HG02973 (cell line): ENCODE results near the gene LARP1B.
"Not testable (repeated sequence)": the region's sequence is repeated elsewhere in the genome, so short reads cannot be mapped to it uniquely, and the experiment has no call there.

Experiments
- ATAC-seq: cut with Tn5 transposase; IDR thresholded peaks from one replicate; pipeline ENCODE4 v1.9.1; 2021; ENCODE audit warnings: moderate library complexity; ENCODE audit not compliant: unreplicated experiment

The LARP1B gene

DNA sequence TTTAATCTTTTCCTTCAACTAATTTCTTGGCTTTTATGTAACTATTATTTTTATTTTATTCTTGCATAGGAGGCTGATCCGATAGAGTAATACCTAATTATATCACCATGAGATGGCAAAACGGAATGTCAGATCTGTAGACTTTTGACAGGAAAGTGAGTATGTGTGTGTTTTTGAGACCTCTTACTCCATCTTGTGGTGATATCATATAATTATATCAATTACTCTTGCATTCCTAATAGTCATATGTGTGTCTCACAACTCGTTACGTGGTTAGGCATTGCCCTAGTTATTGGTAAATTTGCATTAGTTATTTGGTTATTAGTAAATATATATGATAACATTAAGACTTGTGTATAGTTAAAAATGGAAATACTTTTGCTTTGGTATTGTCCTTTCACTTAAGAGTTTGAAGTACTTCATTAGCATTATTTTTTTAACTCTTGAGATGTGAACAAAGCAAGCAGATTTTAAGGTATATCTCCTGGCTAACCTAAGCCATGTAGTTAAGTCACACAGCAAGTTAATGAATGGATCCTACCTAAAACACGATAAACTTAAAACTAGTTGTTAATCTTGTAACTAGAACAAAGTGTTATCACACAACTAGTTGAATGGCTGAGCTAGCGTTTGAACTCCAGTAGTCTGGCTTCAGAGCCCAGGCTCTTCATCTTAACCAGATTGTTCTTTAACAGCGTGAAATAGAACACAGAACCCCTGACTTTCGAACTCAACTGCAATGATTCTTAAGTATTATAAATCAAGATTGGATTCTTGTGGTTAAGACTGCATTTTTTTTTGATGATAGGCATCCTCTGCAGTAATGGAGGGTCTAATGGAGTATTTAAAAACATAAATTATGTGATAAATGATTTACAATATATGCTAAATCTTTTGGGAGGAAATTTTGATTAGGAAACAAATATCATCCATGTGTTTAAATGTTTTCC, 159.4 kb downstream of the LARP1B start:
- ATAC-seq: peak; percentile 86

DNA sequence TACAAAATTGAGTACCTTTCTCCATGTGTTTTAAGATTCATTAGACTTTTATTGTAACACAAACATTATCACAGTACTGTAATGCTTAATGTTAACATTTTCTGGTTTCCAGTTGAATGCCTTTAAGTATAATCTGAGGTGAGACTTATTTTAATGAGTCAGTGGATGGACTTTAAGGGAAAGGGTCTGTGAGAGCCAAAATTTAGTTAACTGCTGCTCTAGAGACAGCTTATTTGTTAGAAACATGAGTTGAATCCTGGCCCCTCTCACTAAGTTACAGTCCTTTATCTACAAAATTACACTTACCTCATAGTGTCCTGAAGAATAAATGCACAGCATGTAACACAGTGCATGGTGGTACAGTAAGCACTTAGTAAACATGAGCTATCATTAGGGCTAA, 160.5 kb downstream of the LARP1B start:
- no peak for ATAC-seq

- no peak for ATAC-seq
Observed at GRCh38 chr4:128225148-128225547, 164.0 kb downstream of the LARP1B start.

- no peak for ATAC-seq
Observed at GRCh38 chr4:128227991-128228571, 167.0 kb downstream of the LARP1B start.

GRCh38 chr4:128228845-128229795, 168.0 kb downstream of the LARP1B start:
- ATAC-seq: no peak

GRCh38 chr4:128232719-128233118, 171.6 kb downstream of the LARP1B start:
- no peak for ATAC-seq

GRCh38 chr4:128234836-128235235, 173.7 kb downstream of the LARP1B start:
- ATAC-seq: no peak

- no peak for ATAC-seq
Observed at GRCh38 chr4:128241019-128241418, 179.9 kb downstream of the LARP1B start.

DNA sequence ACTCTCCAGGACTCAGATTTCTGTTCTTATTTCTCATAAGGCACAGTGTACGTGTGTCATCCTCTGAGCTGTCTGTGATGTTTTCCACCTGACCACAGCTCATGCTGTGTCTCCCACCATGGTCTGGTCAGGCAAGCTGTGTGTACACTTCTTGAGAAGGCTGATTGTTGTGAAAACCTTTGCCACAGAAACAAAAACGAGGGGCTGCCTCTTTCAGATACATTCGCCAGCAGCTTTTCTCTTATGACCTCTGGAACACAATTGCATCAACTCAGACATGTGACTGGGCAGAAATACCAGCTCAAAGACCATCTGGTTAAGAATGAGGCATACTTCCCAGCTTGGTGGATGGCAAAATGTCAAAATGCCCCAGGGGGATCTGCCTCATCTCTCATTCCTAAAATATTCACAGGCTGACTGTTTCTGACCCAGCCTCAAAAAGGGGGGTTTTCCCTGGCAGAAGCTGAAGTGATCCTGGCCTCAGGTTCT, 180.4 kb downstream of the LARP1B start:
- ATAC-seq: no peak

GRCh38 chr4:128241981-128242380, 180.9 kb downstream of the LARP1B start:
- no peak for ATAC-seq

DNA sequence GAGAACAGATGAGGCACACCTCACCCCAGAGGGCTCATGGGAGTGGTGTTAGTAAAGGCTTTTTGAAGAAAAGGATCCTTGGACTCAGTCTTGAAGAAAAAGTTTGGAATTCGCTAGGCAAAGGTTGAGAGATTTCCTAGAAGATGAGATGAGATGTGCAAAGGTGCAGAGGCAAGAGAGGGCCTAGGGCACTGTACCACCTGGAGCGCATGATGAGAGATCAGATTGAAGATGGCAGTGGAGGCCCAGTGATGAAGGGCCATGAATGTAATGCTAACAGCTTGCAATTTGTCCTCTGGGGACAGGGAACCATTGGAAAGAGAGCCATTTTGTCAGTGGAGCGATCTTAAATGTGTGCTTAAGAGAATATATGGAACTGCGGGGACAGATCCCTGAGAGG, 181.5 kb downstream of the LARP1B start:
- ATAC-seq: no peak

DNA sequence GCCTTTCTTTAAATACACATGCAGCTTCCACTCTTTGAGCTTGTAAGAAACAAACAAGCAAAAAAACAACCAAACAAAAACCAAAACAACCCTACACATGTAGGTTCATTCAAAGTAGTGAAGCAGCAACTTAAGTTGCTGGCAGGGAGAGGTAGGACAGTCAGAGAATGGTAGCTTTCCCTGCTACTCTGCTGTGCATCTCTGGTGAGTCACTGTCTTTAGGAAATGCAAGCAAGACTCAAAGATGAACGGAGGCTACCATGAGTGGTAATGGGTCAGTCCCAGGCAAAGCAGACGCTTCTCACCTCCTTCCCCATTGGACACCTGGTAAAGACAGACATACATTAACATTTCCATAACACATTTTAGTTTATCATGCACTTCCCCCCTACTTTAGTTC, 183.3 kb downstream of the LARP1B start:
- no peak for ATAC-seq

- ATAC-seq: not testable (repeated sequence)
Observed at GRCh38 chr4:128245391-128245790, 184.3 kb downstream of the LARP1B start.

GRCh38 chr4:128247906-128248305, 186.8 kb downstream of the LARP1B start:
- no peak for ATAC-seq

DNA sequence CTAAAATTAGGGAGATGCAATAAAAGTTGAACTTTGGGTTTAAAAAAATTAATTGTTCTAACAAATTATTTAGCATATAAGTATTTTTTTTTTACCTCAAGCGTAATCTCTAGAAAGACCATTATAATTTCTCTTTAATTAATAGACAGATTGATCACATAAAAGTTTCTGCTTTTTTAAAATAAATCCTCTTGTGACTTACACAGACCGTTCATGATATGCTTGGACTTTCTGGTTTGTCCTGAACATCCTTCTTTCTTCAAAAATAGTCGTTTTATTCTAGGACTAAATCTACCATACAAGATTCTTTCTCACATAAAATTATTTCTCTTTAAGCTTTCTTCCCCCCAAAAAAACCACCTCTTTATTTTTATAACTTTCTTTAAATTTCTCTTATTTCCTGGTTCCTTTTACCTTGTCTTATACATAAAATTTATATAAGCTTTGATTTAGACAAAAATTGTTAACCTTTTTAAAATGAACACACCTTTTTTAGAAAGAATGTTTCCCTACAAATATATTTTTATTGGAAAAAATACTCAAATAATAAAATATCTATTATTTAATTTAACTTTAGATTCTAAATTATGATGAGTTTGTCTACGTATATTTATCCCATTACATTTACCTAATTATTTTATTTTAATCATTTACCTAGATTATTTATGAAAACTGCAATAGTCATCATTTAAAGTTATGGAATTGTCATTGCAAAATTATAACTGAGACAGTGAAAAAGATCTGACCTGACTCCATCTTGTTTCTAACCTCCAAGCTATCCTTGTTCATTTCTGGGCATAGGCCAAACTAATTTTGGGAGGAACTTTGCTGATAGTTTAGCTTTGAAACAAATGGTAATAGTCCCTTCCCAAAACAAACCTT, 188.9 kb downstream of the LARP1B start:
- ATAC-seq: no peak

DNA sequence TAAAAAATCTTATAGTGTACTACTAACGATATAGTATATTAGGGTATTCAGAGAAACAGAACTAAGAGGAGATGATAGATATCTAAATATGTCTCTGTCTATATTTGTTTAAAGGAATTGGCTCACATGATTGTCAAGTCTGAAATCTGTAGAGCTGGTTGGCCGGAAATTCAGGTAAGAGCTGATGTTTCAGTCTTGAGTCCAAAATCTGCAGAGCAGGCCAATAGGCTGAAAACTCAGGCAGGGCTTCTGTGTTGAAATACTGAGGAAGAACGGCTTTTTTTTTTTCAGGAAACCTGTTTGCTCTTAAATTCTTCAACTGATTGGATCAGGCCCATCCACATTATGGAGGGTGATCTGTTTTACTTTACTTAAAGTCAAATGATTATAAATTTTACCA, 194.8 kb downstream of the LARP1B start:
- ATAC-seq: no peak

GRCh38 chr4:128256539-128256938, 195.4 kb downstream of the LARP1B start:
- ATAC-seq: no peak

DNA sequence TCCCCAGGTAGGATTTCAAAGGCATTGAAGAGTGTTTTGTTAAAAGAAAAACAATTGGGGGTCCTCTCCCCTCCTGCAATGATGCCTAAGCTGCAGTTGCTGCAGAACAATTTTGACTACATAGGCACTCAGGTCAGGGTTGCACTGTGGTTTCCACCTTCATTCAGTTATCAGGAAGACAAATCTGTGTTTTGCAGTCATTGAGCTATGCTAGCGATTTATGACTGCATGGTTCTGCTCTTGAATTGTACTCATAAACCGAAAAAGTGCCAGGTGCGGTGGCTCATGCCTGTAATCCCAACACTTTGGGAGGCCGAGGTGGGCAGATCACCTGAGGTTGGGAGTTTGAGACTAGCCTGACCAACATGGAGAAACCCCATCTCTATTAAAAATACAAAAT, 197.1 kb downstream of the LARP1B start:
- ATAC-seq: not testable (repeated sequence)

- ATAC-seq: not testable (repeated sequence)
Observed at GRCh38 chr4:128259889-128260288, 198.8 kb downstream of the LARP1B start.
